Endothelial cell of umbilical vein (primary cell): ENCODE measurements around the gene CEACAM7. TPM values are rescaled to one million over a fixed set of nuclear protein-coding genes. Genes with fewer than 3 reads are reported as not detected.

Experiments
- BruUV-seq: library from RNA; stranded (reverse); fragments of 400-500 nt; replicated peaks from 2 replicates; lab custom pipeline; 2021; lab: Mats Ljungman, UMichigan
- CTCF ChIA-PET: fragments of 300-600, 350-600 bp; sonication (Branson Sonifier 250); formaldehyde crosslinking; loops from one replicate; lab custom pipeline; 2021; ENCODE audit warnings: antibody characterized with exemption, inconsistent platforms; lab: Charles Lee
- POLR2A ChIA-PET: fragments of 300-600, 350-600 bp; sonication (Branson Sonifier 250); formaldehyde crosslinking; loops from one replicate; lab custom pipeline; 2021; ENCODE audit warnings: antibody characterized with exemption, inconsistent platforms; lab: Charles Lee
- DNase-seq: peaks from one replicate; pipeline ENCODE4 v3.0.0-alpha.2; 2011; ENCODE audit warnings: low read depth, low spot score
- FAIRE-seq: peaks from 2 replicates; lab custom pipeline; 2011; peaks lifted over from hg19 to GRCh38; lab: Jason Lieb, UNC
- H2AFZ ChIP-seq: 2 replicates; pipeline ENCODE4 v1.6.0; 2012; ENCODE audit warnings: low read depth, low read length, control low read depth, inconsistent platforms
- H3K27ac ChIP-seq: 2 replicates; pipeline ENCODE4 v1.5.1; 2011; ENCODE audit warnings: low read depth, mild to moderate bottlenecking, control low read depth, low read length, moderate library complexity; ENCODE audit not compliant: insufficient read depth
- H3K27me3 ChIP-seq, 2 experiments: 2 replicates each; pipeline versions ENCODE4 v1.6.0 to v1.6.1; 2011; ENCODE audit warnings: low read length in 2 of 2, mixed read lengths in 1 of 2; ENCODE audit not compliant: control insufficient read depth in 2 of 2, insufficient read depth in 2 of 2
- H3K36me3 ChIP-seq, 2 experiments: 2 replicates in 1 of 2; 3 replicates in 1 of 2; pipeline ENCODE4 v1.5.1; 2011; ENCODE audit warnings: low read length in 2 of 2, mild to moderate bottlenecking in 1 of 2, moderate library complexity in 1 of 2; ENCODE audit not compliant: control insufficient read depth in 2 of 2, insufficient read depth in 2 of 2; ENCODE audit errors: extremely low read depth in 1 of 2
- H3K4me1 ChIP-seq: 3 replicates; pipeline ENCODE4 v1.5.1; 2011; ENCODE audit warnings: mild to moderate bottlenecking, low read length; ENCODE audit not compliant: control insufficient read depth, insufficient read depth; ENCODE audit errors: extremely low read depth
- H3K4me2 ChIP-seq: 2 replicates; pipeline ENCODE4 v1.6.1; 2011; ENCODE audit warnings: low read length, control low read depth, mixed read lengths; ENCODE audit not compliant: insufficient read depth
- H3K4me3 ChIP-seq, 3 experiments: fragments of 200-600 bp in 1 of 3; sonication (generic), shearing (Covaris generic) in 1 of 3; replicated peaks in 1 of 3; 2 replicates each; pipeline ENCODE4 v1.5.1; 2011 to 2016; ENCODE audit warnings: control low read depth in 3 of 3, low read length in 3 of 3, mild to moderate bottlenecking in 2 of 3, inconsistent platforms in 1 of 3, low read depth in 1 of 3, moderate library complexity in 1 of 3; ENCODE audit not compliant: insufficient read depth in 1 of 3
- H3K79me2 ChIP-seq: 2 replicates; pipeline ENCODE4 v1.6.0; 2012; ENCODE audit warnings: low read length, inconsistent platforms; ENCODE audit not compliant: control insufficient read depth, insufficient read depth
- H3K9ac ChIP-seq: replicated peaks from 2 replicates; pipeline ENCODE3; 2011; ENCODE audit warnings: low read length, control low read depth; ENCODE audit not compliant: insufficient read depth; ENCODE audit errors: extremely low read depth
- H3K9me1 ChIP-seq: replicated peaks from 3 replicates; pipeline ENCODE4 v1.6.0; 2011; ENCODE audit warnings: mild to moderate bottlenecking, low read length; ENCODE audit not compliant: control insufficient read depth, insufficient read depth; ENCODE audit errors: extremely low read depth
- H3K9me3 ChIP-seq: replicated peaks from 2 replicates; pipeline ENCODE4 v1.5.1; 2012; ENCODE audit warnings: low read length, inconsistent platforms; ENCODE audit not compliant: control insufficient read depth, insufficient read depth
- H4K20me1 ChIP-seq: replicated peaks from 2 replicates; pipeline ENCODE3; 2011; ENCODE audit warnings: mild to moderate bottlenecking, low read length; ENCODE audit not compliant: control insufficient read depth, insufficient read depth; ENCODE audit errors: extremely low read depth
- EZH2 ChIP-seq: IDR thresholded peaks from 2 replicates; pipeline ENCODE4 v1.6.1; 2012; ENCODE audit warnings: borderline replicate concordance, low read depth, mild to moderate bottlenecking, moderate library complexity, low read length, inconsistent platforms; ENCODE audit not compliant: severe bottlenecking
- FOS ChIP-seq: IDR thresholded peaks from 2 replicates; pipeline ENCODE4 v1.6.1; 2011; ENCODE audit warnings: mild to moderate bottlenecking, low read length, moderate library complexity, borderline replicate concordance; ENCODE audit not compliant: insufficient read depth
- GATA2 ChIP-seq: IDR thresholded peaks from 2 replicates; pipeline ENCODE4 v1.7.0; 2011; ENCODE audit warnings: low read depth, mild to moderate bottlenecking, moderate library complexity, mixed read lengths, low read length; ENCODE audit not compliant: insufficient read length, insufficient read depth
- JUN ChIP-seq: IDR thresholded peaks from 2 replicates; pipeline ENCODE4 v1.6.1; 2011; ENCODE audit warnings: borderline replicate concordance, low read depth; ENCODE audit not compliant: insufficient read length, insufficient read depth
- MYC ChIP-seq: IDR thresholded peaks from one replicate; pipeline ENCODE4 v1.6.1; 2011; ENCODE audit warnings: mild to moderate bottlenecking, low read depth, low read length
- POLR2A ChIP-seq: IDR thresholded peaks from 2 replicates; pipeline ENCODE4 v1.6.1; 2012; ENCODE audit warnings: low read depth, mild to moderate bottlenecking, control low read depth, low read length
- POLR2AphosphoS5 ChIP-seq: IDR thresholded peaks from 2 replicates; pipeline ENCODE4 v1.6.1; 2012; ENCODE audit warnings: low read depth, mild to moderate bottlenecking, control low read depth, low read length, moderate library complexity; ENCODE audit not compliant: insufficient read depth
- dilution Hi-C: fragments of 300-500 bp; cut with MboI; formaldehyde crosslinking; loops from one replicate; pipeline ENCODE4 v1.15.0; 2019; ENCODE audit warnings: low sequenced_read_pairs; ENCODE audit not compliant: extremely low pct_ligation_motif_present
- intact Hi-C: fragments of 100-400 bp; cut with micrococcal nuclease; formaldehyde crosslinking; loops from one replicate; pipeline ENCODE4 v1.10.0; 2022
- polyA plus RNA-seq, 4 experiments: library from polyadenylated mRNA; depleted of rRNA in 3 of 4; stranded (reverse) in 3 of 4; unstranded in 1 of 4; fragments of >200 nt; gene quantifications; 2 replicates each; pipeline versions ENCODE4 v1.2.1 to v1.2.3, GENCODE V29; 2011 to 2012; ENCODE audit warnings: missing spikeins in 1 of 4
- total RNA-seq: library from RNA; stranded (reverse); gene quantifications from 2 replicates; pipeline ENCODE4 v1.2.3, GENCODE V29; 2021
- TF ChIP-seq, protein P1 (sequence below): IDR thresholded peaks from 2 replicates; pipeline ENCODE4 v1.6.1; 2011; ENCODE audit not compliant: insufficient read depth, insufficient read length
- TF ChIP-seq, protein P2 (sequence below), 2 donors: IDR thresholded peaks; 1 replicate in 1 of 2; 2 replicates in 1 of 2; pipeline ENCODE4 v1.5.1; 2011; ENCODE audit warnings: low read length in 2 of 2, mild to moderate bottlenecking in 2 of 2, moderate library complexity in 2 of 2, control low read depth in 1 of 2, inconsistent platforms in 1 of 2, low read depth in 1 of 2; ENCODE audit not compliant: insufficient read depth in 1 of 2; ENCODE audit errors: extremely low read depth in 1 of 2

Gene CEACAM7
- total and polyA plus RNA-seq, 2 donors (not counting 3 experiments of a cell fraction or from before 2014, with no cell fraction given), result 0.03 TPM; not detected in 1

DNA sequence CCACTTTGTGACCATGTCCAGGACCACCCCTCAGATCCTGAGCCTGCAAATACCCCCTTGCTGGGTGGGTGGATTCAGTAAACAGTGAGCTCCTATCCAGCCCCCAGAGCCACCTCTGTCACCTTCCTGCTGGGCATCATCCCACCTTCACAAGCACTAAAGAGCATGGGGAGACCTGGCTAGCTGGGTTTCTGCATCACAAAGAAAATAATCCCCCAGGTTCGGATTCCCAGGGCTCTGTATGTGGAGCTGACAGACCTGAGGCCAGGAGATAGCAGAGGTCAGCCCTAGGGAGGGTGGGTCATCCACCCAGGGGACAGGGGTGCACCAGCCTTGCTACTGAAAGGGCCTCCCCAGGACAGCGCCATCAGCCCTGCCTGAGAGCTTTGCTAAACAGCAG lies 7.7 kb upstream of the CEACAM7 start:
- intact Hi-C loops (no loop called here), dilution Hi-C loops (no loop called here)
- Histone ChIP-seq H3K27ac (no peak overlapping the region), H3K9ac (no peak overlapping the region), H3K4me1 (no peaks in the 10 kb centered on the region), H3K27me3 (peaks cover 0 to 2% of the 10 kb centered on the region in 2 experiments), H3K79me2 (no peaks in the 10 kb centered on the region), H3K36me3 (no peaks in the 10 kb centered on the region), H3K9me1 (no peaks in the 10 kb centered on the region), H3K4me2 (no peak overlapping the region), H4K20me1 (no peaks in the 10 kb centered on the region), H3K9me3 (no peaks in the 10 kb centered on the region), H3K4me3 (no peak overlapping the region), H2AFZ (no peak overlapping the region)
- no TSS peak for BruUV-seq
- no peak for TF ChIP-seq MYC
- CTCF ChIA-PET, result interaction anchor here (0.9 to 1.0 kb wide), 2 partner anchors 11 to 54 kb away, joined by 3 read pairs; no protein-coding TSS in a partner anchor
- DNase-seq, result no peak
- POLR2A ChIA-PET, result no interaction called here
- no peak for FAIRE-seq

DNA sequence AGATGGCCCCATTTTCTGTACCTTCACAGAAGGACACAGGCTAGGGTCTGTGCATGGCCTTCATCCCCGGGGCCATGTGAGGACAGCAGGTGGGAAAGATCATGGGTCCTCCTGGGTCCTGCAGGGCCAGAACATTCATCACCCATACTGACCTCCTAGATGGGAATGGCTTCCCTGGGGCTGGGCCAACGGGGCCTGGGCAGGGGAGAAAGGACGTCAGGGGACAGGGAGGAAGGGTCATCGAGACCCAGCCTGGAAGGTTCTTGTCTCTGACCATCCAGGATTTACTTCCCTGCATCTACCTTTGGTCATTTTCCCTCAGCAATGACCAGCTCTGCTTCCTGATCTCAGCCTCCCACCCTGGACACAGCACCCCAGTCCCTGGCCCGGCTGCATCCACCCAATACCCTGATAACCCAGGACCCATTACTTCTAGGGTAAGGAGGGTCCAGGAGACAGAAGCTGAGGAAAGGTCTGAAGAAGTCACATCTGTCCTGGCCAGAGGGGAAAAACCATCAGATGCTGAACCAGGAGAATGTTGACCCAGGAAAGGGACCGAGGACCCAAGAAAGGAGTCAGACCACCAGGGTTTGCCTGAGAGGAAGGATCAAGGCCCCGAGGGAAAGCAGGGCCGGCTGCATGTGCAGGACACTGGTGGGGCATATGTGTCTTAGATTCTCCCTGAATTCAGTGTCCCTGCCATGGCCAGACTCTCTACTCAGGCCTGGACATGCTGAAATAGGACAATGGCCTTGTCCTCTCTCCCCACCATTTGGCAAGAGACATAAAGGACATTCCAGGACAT lies 7.0 kb upstream of the CEACAM7 start:
- BruUV-seq, result no TSS peak
- Histone ChIP-seq H3K4me3 (no peak overlapping the region), H3K79me2 (no peaks in the 10 kb centered on the region), H3K27me3 (peaks cover 0 to 2% of the 10 kb centered on the region in 2 experiments), H3K9me1 (no peaks in the 10 kb centered on the region), H3K4me1 (no peaks in the 10 kb centered on the region), H2AFZ (no peak overlapping the region), H3K36me3 (no peaks in the 10 kb centered on the region), H3K4me2 (no peak overlapping the region), H3K27ac (no peak overlapping the region), H4K20me1 (no peaks in the 10 kb centered on the region), H3K9me3 (no peaks in the 10 kb centered on the region), H3K9ac (no peak overlapping the region)
- DNase-seq, result no peak
- intact Hi-C loops, result no loop called here
- no peak for FAIRE-seq
- ChIA-PET CTCF (interaction anchor here (0.9 kb wide), 1 partner anchor 53 kb away, joined by 3 read pairs; no protein-coding TSS in a partner anchor), POLR2A (no interaction called here)
- TF ChIP-seq POLR2AphosphoS5 (no peak), POLR2A (no peak), MYC (no peak), GATA2 (no peak), EZH2 (no peak), FOS (no peak), JUN (no peak)
- TF ChIP-seq, protein P1, sequence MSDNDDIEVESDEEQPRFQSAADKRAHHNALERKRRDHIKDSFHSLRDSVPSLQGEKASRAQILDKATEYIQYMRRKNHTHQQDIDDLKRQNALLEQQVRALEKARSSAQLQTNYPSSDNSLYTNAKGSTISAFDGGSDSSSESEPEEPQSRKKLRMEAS, result no peak
- TF ChIP-seq, protein P2, sequence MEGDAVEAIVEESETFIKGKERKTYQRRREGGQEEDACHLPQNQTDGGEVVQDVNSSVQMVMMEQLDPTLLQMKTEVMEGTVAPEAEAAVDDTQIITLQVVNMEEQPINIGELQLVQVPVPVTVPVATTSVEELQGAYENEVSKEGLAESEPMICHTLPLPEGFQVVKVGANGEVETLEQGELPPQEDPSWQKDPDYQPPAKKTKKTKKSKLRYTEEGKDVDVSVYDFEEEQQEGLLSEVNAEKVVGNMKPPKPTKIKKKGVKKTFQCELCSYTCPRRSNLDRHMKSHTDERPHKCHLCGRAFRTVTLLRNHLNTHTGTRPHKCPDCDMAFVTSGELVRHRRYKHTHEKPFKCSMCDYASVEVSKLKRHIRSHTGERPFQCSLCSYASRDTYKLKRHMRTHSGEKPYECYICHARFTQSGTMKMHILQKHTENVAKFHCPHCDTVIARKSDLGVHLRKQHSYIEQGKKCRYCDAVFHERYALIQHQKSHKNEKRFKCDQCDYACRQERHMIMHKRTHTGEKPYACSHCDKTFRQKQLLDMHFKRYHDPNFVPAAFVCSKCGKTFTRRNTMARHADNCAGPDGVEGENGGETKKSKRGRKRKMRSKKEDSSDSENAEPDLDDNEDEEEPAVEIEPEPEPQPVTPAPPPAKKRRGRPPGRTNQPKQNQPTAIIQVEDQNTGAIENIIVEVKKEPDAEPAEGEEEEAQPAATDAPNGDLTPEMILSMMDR (IDR thresholded peaks at IDR 0.05; ENCODE audit: extremely low read depth in 1 of 2, insufficient read depth in 1 of 2, low read depth in 1 of 2, low read length in 2 of 2), result no peak
- dilution Hi-C loops, result no loop called here
